Left cardiac atrium (tissue), 4 donors: Measurements from ENCODE around the gene FGF23. TPM values are rescaled to one million over a fixed set of nuclear protein-coding genes. Genes with fewer than 3 reads are reported as not detected.
"Not testable (repeated sequence)": the region's sequence is repeated elsewhere in the genome, so short reads cannot be mapped to it uniquely, and the experiment has no call there.

ENCODE experiments used
- ATAC-seq, 2 donors: fragments of 200-7000 bp; cut with Tn5 transposase; one replicate each; pipeline ENCODE4 v1.9.1; 2020; ENCODE audit warnings: mild to moderate bottlenecking in 2 of 2, moderate library complexity in 2 of 2
- DNase-seq: peaks from one replicate; pipeline ENCODE4 v3.0.0-alpha.2; 2020
- intact Hi-C, 2 donors: fragments of 100-400 bp; cut with DNase I; formaldehyde crosslinking; loops; one replicate each; pipeline versions ENCODE4 v1.14.1 to v1.15.1; 2022 to 2023
- long read RNA-seq: library from polyadenylated mRNA; unstranded; transcript quantifications from one replicate; pipeline ENCODE4 v2.0.0, GENCODE V29; 2021
- total RNA-seq, 2 donors: library from RNA; stranded (reverse); fragmentation: NEBNext Ultra II Directional; extraction: Animal tissue kit (Norgen Biotek cat#: 25700); gene quantifications; one replicate each; pipeline ENCODE4 v1.2.1, GENCODE V29; 2021
- donor health status: DM: no; HTN: yes; CAD: no.
- donor health status: DM: no; HTN: yes; CAD: no; lungs with severe emphysema.
- donor health status: DM: yes; HTN: yes; CAD: no.
- donor health status: Dilated cardiomyopathy.

The FGF23 gene
- not detected for total RNA-seq
- long read RNA-seq: 0 reads

DNA sequence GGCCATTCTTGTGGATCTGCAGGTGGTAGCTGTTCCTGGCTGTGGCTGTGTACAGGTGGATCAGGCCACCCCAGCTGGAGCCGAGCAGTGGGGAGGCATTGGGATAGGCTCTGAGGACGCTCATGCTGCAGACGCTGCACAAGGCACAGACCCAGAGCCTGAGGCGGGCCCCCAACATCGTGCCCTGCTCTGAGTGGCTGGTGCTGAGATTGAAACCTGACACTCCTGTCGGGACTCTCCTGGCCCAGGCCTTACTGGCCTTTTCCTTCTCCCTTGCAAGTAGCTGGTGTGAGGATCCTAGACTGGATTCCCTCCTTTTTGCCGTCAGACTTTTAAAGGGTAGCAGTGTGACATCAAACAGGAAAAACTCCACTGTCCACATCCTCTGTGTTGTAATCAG, at the start of gene FGF23:
TSS of gene FGF23 (minus strand) at position 308 of the 400 bp plus-strand sequence. CDS start at position 178, 130 bp downstream.
- ATAC-seq (peak; percentile 84 to 86), DNase-seq (peak; percentile 37)
- intact Hi-C loops: no loop called here

DNA sequence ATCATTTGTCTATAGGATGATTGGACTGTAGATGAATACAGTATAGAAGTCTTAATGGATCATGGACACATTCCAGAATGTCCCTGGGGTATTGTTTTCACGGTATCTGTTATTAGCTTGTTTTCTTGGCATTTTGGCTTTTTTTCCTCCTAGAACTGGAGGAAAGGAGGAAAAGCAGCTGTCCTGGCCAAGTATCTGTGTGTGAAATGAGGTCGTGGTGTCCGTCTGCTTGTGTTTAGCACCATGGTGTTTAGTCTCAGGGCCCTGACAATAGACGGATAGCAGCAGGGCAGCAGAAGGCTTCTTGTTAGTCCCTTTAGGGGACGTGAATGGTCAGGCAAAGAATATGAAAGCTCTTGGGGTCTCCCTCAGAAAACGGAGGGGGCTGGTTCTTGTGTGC, 44.9 kb upstream of the FGF23 start:
- DNase-seq (no peak), ATAC-seq (no peak)
- intact Hi-C loops: no loop called here

DNA sequence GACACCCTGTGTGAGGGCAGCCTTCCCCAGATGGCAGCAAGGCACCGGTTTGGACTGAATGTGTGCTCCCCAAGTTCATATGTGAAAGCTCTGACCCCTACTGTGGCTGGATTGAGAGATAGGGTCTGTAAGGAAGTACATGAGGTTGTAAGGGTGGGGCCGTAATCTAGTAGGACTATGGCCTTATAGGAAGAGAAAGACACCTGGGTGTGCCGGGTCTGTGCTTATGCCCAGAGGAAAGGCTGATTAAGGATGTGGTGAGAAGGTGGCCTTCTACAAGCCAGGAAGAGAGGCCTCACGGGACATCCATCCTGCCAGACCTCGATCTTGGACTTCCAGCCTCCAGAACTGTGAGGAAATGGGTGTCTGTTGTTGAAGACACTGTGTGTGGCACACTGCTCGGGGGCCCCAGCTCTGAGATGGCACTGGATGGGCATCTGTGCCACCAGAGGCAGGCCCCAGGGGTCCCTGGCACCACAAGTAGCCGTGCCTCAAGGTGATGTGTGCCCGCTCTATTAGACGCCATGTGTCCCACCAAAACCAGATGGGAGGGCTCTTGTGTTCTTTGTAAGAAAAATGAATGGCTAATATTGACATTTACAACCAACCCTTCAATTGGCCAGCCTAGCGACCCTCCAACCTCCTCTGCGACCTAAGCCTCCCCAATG, 44.1 kb upstream of the FGF23 start:
- intact Hi-C loops: no loop called here
- DNase-seq (no peak), ATAC-seq (no peak)

DNA sequence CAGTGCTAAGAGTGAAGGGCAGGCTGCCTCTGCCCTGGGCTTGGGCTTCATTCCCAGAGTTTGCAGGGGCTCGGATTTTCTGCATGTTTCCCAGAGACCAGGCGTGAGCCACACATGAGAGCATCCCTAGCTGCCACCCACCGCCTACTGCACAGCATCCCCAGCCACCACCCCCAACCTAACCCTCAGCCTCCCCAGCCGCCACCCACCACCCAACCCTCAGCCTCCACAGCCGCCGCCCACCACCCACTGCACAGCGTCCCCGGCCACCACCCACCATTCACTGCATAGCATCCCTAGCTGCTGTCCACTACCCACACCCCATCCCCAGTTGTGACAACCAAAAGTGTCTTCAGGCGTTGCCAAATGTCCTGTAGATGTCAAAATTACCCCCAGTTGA, 43.5 kb upstream of the FGF23 start:
- ATAC-seq: no peak
- no peak for DNase-seq
- intact Hi-C loops: no loop called here

DNA sequence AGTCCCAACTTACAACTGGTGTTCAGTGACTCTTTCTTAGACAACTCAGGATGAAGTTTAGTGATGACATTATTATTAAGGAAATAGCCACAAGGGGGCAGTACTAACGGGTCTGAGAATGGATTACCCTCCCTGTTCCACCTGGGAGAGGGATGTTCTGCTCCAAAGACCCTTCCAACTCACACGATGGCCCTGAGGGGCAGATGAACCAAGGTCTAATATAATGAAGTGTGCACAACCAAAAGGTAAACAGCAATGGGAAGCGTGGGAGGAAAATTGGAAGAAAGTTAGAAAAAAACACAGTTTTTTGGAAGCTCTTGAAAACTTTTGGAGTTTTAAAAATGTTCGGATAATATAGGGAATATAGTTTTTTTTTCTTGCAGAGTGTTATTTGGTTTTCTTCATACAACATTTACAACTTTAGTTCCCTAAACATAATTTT, 42.1 kb upstream of the FGF23 start:
- intact Hi-C loops: no loop called here
- DNase-seq (no peak), ATAC-seq (peak in 1 of 2 donors; percentile 31)

DNA sequence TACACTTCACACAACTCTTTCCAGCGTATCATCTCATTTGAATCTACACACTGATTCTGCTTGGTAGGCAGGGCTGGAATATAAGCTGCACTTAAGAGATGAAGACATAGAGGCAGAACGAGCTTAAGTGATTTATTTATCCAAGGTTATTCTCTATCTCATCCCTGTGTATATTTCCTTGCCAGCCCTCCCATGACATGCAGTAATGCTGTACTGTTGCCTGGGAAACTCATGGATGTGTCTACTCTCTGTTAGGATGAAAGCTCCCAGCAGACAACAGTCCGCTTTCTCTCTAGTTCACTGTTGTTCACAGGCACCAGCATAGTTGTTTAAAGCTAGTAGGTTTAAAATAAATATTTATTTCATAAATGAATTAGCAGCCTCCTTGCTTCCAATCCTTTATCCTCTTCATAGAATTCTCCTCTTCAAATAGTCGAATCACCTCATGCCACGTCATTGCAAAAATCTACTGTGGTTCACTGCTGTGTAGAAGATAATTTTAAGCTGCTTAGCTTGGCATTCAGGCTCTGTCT, 40.7 kb upstream of the FGF23 start:
- DNase-seq (no peak), ATAC-seq (no peak)
- intact Hi-C loops: no loop called here

DNA sequence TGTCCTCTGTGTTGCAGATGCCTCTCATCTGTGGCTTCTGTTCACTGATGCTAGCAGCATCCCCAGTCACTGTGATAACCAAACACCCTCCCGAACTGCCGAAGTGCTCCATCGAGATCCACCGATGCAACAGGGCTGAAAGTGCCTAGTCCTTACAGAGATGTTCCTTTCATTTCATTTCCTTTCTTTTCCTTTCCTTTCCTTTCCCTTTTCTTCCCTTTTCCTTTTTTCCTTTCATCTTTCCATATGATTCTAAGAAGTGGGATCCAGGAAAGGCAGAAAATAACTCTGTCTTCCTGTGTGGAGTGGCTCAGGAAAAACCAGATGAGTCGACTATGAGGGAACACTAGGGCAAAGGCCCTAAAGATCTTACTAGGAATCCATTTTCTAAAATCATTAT, 39.4 kb upstream of the FGF23 start:
- ATAC-seq (no peak), DNase-seq (no peak)
- intact Hi-C loops: no loop called here

DNA sequence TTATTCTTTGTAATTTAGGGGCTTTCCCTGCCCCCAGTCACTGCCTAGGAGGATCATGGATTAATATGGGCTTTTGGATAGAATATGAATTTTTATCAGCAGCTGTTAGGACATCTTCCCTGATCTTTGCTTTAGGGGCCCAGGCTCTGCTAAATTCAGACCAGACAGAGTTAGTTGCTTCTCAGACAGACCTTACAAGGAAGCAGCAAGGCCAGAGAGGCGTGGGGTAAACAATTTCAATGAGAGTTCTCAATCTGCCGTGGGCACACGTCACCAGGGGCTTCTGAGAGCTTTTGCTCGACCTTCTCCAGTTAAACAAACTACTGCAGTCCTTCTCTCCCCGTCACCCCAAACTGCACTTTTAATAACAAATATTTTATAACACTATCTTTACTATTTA, 38.4 kb upstream of the FGF23 start:
- no peak for DNase-seq
- intact Hi-C loops: no loop called here
- no peak for ATAC-seq

DNA sequence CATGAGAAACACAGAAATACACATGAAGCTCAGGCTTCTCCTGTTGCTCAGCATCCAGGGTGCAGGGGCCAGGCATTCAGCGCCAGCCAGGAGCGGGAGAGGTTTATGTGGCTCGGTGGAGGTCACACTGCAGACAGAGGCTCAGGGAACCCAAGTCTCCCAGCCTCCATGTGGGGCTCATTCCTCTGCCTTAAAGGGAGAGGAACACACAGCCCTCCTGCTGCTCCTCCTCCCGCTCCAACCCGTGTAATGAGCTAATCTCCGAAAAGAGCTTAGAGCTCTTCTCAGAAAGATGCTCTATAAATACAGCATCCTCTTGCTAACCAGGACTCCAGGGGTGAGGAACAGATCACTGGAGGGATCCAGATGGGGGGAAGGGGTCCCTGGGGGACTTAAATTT, 37.9 kb upstream of the FGF23 start:
- DNase-seq (no peak), ATAC-seq (no peak)
- intact Hi-C loops: no loop called here

DNA sequence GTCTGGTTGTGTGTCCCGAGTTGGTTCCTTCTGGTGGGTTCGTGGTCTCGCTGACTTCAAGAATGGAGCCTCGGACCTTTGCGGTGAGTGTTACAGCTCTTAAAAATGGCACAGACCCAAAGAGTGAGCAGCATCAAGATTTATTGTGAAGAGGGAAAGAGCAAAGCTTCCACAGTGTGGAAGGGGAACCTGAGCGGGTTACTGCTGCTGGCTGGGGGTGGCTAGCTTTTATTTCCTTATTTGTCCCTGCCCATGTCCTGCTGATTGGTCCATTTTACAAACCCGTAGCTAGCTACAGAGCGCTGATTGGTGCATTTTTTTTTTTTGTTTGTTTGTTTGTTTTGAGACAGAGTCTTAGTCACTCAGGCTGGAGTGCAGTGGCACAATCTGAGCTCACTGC, 36.8 kb upstream of the FGF23 start:
- no peak for DNase-seq
- ATAC-seq: no peak
- intact Hi-C loops: no loop called here

DNA sequence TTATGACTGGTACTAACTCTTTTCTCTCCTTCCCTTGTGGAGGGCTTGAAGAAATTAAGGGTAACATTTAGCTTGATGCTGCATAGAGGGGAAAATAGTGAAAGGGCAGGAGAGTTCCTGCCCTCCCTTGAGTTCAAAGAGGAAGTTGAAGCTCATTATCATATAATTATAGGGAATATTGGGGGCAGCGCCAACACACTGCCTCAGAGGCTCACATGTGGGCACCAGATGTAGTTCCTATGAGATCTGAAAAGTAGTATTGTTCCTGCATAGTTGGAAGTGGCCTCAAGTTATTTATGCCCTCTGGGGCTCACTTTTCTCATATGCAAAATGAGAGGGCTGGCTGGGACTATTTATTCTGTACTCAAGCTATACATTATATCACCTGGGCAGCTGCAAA, 33.0 kb upstream of the FGF23 start:
- DNase-seq (no peak), ATAC-seq (no peak)
- intact Hi-C loops: no loop called here

DNA sequence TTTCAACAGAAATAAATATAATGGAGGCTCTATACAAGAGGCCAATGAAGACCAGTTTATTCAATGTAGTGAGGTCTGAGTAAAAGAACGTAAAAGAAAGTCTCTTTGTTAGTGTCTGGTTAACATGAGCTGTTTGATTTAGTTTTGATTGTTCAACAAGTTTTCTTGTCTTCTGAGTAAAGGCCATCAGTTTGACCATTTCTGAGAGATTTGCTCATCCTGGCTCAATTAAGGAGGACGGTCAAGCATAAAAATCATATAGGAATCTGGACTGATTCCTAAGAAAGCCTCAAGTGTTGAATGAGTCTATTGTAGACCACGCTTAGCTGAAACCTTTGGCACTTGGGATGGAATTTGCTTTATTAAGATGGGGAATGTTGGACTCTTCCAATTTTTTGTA, 32.5 kb upstream of the FGF23 start:
- intact Hi-C loops: no loop called here
- DNase-seq (no peak), ATAC-seq (no peak)

DNA sequence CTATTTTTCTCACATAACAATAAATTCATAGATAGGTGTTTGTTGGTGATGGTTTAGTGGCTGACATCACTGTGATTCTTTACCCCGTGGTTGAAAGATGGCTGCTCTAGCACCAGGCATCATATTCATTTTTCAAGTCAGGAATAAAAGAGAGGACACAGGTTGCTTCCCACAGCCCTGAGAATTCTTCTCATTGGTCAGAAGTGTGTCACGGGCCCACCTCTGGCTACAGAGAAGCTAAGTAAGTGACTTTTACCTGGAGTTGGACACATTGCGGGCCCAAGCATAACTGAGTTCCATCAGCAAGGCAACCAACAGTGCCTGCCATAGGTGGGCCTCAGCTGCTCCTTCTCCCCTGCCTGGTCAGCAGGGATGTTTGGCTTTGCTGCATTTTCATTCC, 27.6 kb upstream of the FGF23 start:
- ATAC-seq: no peak
- no peak for DNase-seq
- intact Hi-C loops: no loop called here

DNA sequence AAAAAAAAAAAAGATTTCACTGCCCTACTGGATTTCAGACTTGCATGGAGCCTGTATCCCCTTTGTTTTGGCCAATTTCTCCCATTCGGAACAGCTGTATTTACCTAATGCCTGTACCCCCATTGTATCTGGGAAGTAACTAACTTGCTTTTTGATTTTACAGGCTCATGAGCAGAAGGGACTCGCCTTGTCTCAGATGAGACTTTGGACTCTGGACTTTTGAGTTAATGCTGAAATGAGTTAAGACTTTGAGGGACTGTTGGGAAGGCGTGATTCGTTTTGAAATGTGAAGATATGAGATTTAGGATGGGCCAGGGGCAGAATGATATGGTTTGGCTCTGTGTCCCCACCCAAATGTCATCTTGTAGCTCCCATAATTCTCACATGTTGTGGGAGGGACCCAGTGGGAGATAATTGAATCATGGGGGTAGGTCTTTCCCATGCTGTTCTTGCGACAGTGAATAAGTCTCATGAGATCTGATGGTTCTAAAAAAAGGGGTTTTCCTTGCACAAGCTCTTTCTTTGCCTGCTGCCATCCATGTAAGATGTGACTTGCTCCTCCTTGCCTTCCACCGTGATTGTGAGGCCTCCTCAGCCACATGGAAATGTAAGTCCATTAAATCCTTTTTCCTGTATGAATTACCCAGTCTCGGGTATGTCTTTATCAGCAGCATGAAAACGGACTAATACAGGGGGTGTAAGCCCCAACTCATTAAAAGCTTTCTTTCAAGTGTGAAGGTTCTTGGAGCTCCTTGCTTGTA, 25.5 kb upstream of the FGF23 start:
- ATAC-seq, DNase-seq, intact Hi-C loops: not testable (repeated sequence)

DNA sequence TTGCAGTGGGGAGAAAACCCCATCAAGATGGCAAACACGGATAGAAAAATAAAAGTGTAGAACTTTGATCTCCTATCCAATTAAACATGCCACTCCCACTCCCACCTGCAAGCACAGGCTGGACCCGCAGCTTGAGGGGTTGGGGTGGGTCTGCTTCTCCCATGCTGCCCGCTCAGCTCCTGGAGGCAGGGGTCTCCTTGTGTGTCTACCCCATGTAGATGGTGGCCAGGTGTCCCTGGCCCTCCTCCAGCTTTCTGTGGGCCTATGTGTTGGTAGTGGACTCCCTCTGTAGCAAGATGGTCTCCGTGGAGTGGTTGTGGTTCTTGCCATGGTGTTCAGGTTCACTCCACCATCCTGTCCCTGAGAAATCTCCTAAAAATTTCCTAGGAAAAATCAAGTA, 23.5 kb upstream of the FGF23 start:
- no peak for DNase-seq
- intact Hi-C loops: no loop called here
- ATAC-seq: no peak

DNA sequence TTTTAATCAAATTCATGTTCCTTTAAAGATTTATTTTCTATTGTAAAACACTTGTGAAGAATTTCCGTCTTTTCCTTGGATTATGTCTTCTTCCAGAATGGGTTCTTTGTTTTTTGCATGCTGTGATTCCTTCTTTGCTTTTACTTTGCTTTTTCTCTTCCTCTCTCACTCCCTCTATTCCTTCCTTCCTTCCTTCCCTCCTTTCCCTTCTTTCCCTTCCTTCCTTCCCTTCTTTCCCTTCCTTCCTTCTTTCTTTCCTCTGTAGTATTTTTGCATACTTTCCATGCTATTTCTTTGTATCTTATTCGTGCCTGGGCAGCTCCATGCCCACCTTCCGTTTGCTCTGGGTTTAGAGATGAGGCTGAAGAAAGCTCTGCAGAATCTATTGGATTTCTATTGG, 21.6 kb upstream of the FGF23 start:
- ATAC-seq (no peak), DNase-seq (no peak)
- intact Hi-C loops: no loop called here

DNA sequence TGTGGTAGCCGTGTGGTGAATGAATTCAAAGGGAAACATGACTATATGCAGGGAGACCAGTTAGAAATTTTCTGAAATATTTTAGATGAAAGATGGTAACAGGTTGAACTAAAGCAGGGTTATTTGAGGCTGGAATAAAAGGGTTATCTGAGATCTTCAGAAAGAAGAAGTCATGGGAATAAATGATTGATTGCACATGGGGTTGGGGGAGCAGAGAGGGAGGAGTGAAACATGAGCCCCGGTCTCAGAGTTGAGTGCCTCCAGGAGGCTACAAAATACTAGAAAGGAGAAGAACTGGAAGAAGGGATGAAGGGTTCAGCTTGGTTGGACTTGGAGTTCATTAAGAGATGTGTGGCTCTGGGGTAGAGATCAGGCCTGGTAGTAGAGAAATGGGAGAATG, 16.3 kb upstream of the FGF23 start:
- DNase-seq (no peak), ATAC-seq (no peak)
- intact Hi-C loops: no loop called here

DNA sequence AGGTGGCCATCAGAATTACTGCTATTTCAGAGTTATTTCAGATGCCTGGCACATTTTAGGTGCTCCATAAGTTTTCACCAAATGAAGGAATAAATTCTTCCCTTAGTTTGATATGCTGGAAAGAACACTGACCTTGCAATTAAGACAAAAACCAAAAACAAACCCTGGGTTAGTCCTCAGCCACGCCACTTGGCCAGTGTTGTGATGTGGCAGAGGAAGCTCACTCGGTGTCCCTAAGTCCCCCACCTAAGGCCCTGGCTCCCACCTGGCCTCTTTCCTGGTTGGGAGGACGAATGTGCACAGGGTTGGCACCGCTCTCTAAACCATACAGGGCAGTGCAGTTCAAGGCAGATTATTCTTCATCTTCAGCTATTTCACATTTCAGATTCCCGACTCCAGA, 13.7 kb upstream of the FGF23 start:
- intact Hi-C loops: no loop called here
- DNase-seq (no peak), ATAC-seq (no peak)

DNA sequence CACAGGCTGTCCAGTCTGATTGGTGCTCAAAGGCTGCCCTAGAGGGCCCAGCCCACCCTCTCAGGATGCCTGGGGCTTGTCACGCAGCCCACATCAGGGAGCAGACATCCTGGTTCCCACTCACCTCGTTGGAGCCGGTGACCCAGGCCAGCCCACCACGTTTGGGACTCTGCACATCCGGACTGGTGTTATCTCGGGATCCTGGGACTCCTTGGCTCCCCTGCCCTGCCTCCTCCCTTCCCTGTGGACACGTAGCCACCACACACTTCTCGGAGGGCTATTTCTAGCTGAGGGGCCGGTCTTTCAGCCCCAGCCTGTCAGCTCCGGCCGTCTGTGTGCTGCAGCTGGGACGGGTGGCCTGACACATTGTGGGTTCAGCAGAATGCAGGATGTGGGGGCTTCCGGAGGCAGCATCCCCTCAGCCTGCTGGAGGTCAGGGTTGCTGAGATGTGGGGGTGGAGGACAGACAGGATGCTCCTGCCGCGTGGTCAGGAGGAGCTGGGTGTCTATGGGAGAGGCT, 12.8 kb upstream of the FGF23 start:
- no peak for DNase-seq
- ATAC-seq: peak; percentile 41 to 59
- intact Hi-C loops: no loop called here

DNA sequence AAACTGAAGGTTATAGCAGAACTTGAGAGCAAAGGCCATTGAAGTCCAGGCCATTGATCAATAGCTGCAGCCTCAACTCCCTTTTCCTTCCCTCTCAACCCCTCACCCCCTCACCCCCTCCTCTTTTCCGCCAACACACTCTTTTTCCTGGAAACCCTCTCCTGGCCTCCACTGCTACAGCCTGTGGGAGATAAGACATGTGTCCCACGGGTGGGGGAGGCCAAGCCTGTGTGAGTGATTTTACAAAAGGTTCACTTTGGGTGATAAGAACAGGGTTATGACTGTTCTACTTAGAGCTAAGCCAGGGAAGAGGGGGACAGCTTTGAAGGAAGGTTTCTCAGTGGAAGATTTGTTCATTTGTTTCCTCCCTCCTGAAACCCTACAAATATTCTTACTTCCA, 9.2 kb upstream of the FGF23 start:
- no peak for DNase-seq

DNA sequence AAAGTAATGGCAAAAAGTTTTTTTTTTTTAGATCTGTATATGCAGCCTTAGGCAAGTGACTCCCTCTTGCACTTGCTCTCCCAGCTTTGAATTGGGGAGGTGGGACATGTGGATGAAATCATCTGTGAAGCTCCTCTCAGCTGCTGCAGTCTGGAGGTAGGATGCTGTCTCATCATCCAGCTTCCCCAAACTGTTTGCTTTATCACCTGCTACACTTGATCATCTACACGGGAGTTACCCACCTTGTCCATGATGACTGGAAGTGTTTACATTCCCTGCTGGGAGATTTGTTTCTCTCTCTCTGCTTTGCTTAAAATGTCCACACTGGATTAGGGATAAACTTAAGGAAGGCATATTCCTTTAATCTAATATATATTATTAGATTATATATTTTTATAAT, 8.5 kb upstream of the FGF23 start:
- ATAC-seq (no peak), DNase-seq (no peak)
- intact Hi-C loops: no loop called here

More for the DNA sequence above, 9.2 kb upstream of the FGF23 start:
- ATAC-seq: no peak
- intact Hi-C loops: no loop called here
